ACHN (cell line): Measurements from ENCODE around the gene NECTIN1.
A peak's percentile ranks its signal among the peaks of the same experiment; 100 is the strongest.

Experiments
- DNase-seq: peaks from one replicate; pipeline ENCODE4 v3.0.0-alpha.2; 2015
- in situ Hi-C: cut with HindIII; loops from 2 replicates; pipeline ENCODE4 v1.10.0; 2017; ENCODE audit warnings: low sequenced_read_pairs, low pct_ligation_motif_present, low pct_unique_long_range_greater_than_20kb

The NECTIN1 gene

DNA sequence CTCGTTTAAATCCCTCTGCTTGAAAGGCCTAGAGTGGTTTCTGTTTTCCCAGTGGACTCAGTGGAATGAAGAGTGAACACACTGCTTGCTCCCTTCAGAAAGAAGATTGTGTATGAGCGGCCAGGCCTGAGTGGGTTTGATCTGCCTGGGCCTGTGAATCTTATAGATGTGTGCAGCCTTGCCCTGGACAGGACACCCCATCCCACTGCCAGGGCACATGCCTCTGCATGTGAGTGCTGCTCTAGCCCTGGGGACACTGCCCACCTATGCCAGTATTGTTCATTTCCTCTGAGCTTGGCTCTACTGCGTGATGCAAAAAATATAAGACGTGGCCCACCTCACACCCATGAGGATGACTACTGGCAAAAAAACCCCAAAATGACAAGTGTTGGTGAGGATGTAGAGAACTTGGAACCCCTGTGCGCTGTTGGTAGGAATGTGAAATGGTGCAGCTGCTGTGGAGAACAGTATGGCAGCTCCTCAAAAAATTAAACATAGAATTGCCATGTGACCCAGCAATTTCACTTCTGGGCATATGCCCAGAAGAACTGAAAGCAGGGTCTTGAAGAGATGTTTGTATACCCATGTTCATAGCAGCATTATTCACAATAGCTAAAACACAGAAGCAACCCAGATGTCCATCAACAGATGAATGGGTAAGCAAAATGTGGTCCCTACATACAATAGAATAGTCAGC lies 27.3 kb upstream of the NECTIN1 start:
- in situ Hi-C loops: no loop called here
- DNase-seq: no peak

DNA sequence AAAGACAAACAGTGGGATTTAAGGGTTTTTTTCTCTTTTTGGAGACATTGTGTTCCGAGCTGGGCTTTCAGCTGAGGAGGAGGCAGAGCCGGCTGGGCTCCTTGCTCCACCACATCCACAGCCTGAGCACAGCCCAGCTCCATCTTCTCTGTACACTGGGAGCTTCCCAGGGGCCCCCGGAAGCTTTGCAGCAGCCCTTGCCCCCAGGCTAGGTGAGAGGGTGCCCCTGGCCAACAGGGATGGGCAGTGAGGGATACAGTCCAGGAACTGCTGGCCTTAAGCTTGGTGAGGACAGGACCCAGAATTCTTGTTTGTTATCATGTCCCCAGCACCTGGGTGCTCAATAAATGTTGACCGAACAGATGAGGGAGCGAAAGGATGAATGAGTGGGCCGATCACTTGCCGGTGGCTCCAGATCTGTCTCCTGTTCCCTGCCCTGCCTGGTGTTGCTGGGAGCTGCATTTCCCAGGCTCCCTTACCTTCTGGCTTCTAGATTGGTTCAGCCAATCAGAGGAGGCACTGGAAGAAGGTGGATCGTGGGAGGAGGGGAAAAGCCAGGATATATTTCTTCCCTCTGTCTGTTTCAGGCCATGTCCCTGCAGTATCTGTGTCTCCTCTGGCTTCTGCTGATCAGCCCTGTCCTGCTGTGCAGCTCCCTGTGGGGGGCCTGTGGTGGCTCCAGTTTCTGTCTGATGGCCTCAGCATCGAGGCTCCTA lies 26.5 kb upstream of the NECTIN1 start:
- no peak for DNase-seq
- in situ Hi-C loops: no loop called here

DNA sequence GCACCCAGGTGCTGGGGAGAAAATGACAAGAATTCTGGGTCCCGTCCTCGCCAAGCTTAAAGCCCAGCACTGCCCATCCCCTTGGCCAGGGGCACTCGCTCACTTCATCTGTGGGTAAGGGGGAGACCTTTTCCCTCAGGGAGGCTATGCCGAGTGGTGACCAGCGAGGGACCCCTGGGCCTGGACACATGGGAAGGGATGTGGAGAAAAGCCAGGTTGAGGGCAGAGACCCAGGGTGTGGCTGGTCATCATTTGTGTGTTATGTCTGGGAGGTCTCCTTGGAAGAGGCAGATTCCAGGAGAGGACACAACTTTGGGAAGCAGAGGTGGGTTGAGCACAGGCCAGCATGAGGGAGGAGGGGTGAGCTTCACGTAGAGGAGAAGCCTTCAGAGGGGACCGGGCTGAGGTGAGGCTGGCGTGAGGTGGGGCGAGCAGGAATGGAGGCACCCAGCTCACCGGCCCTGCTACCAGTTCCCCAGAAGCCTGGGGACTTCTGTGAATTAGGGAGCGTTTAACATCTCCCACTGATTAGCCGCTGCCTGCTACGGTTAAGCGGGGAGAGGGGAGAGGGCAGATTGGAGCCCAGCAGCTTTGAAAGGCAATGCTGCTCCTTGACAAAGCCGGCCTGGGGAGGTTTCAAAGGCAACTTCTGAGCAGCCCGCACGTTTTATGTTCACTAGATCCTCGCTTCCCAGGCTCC lies 25.8 kb upstream of the NECTIN1 start:
- in situ Hi-C loops: no loop called here
- DNase-seq: no peak

DNA sequence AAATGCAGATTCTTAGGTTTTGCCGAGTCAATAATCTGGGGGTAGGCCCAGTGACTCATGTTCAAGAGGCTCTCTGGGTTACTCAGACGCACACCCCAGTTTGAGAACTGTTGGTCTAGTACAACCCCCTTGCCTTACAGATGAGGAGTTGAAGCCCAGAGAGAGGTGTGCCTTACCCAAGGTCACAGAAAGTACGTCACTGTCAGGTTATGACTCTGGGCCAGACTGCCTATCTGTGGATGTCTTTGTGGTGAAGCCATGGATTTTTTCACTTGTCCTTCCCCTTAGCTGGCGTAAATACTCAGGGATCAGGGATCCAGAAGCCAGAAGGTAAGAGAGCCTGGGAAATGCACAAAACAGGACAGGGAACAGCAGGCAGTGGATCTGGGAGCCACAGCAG lies 25.2 kb upstream of the NECTIN1 start:
- in situ Hi-C loops: no loop called here
- no peak for DNase-seq

DNA sequence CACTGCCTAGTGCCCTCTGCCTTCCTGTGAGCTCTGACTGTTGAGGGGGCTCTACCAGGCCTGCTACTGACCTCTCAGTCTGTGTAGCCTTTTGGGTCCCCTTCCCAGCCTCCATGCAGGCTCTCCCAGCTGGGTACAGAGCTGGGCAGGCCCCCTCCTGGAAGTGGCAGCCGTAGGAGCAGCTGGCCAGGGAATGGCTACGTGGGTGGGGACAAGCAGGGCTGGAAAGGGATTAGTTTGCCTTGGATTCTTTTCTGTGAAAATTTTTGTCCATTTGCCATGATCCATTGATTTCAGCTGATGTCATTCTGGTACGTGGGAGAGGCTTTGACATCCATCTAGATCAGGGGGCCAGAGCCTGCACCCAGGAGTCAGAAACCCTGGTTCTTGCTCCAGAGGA lies 23.9 kb upstream of the NECTIN1 start:
- no peak for DNase-seq
- in situ Hi-C loops: no loop called here

DNA sequence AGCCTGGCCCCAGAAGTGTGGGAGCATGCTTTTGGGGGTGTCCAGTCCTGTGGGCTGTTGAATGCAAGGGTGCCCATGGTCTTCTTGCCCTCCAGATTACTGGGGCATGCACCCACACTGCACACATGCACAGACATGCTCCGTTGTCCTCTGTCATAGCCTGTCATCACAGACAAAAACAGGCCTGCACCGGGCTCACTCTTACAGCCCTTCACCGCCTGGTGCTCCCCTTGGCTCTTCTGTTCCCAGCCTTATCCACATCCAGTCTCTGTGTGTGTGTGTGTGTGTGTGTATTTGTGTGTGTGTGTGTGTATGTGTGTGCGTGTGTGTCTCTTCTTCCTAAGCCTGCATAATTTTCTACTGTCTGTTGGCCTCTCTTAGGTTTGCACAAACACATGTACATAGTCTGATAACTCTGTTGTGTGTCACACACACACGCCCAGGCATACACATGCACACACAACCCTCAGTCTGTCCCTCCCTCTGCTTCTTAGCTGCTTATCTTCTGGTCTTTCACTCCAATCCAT lies 23.4 kb upstream of the NECTIN1 start:
- in situ Hi-C loops: no loop called here
- DNase-seq: no peak

DNA sequence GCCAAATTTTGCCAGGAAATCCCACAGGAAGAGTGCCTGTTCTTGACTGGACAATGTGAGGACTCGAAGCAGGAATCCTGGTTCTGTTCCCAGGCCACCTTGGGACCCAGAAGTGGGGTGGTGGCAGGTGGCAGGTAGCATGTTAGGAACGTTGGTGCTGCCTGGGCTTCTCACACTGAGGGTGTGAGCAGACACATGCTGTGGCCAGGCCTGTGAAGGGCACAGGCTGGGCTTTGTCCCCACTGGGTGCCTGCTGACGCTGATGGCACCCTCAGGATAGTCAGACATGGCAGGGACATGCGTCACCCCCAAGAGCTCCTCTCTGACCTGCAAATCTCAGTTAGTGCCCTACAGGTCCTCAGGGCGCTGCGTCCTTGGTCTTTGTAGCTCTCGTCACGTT lies 21.1 kb upstream of the NECTIN1 start:
- no peak for DNase-seq
- in situ Hi-C loops: no loop called here

DNA sequence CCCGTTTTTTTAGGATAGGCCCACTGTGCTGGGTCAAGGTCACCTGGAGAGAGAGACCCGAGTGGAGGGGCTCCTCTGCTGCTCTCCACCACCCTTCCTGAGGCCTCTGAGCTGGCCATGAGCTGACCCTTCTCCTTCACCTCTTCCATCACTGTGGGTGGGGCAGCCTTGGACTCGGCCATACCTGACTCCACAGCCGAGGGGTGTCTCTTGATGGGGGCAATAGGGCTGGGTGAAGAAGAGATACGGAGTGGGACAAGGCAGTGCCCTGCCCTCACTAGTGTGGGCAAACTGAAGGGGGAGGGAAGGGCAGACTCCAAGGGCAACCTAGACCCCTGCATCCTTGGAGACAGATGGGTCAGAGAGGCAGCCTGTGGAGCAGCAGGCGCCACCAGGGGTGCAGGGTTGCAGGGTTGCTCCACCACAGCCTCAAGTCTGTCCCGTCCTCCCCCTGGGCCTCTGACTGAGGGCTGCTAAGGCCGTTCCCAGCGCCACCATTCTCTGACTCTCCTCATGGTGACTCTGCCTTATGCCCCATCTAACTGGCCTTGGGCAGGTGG lies 20.1 kb upstream of the NECTIN1 start:
- in situ Hi-C loops: no loop called here
- no peak for DNase-seq

DNA sequence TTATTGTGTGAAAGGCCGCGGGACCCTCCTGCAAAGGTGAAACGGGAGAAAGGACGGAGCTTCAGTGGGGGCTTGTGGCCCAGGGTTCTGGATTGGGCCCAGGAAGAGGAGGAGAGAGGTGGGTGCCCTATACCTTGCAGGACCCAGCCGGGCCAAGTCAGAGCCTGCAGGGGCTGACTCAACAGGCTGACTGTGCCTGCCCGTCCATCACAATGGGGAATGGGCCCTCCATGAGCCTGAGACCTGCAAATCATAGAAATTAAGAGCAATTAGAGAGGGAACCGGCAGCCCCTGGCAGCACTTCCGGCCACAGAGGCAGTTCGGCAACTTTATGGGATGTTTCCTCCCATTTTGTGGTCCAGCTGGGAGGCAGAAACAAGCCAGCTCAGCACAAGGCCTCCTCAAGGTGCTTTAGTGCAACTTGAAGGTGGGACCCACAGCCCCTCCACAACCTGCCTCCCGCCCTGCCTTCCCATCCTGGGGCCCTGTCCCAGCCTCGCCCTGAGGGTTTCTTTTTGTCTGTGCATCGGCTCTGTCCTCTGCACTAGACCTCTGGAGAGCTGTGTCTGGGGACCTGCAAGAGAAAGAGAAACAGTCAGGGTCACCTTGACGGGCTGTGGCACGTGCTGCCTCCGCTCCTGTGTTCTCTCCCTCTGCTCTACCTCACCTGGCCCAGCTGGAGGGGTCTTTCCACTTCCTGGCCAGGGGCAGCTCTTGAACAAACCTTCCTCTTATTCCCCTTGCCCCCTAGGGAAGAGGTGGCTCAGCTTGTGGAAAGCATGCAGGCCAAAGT lies 19.1 kb upstream of the NECTIN1 start:
- DNase-seq: no peak
- in situ Hi-C loops: no loop called here

DNA sequence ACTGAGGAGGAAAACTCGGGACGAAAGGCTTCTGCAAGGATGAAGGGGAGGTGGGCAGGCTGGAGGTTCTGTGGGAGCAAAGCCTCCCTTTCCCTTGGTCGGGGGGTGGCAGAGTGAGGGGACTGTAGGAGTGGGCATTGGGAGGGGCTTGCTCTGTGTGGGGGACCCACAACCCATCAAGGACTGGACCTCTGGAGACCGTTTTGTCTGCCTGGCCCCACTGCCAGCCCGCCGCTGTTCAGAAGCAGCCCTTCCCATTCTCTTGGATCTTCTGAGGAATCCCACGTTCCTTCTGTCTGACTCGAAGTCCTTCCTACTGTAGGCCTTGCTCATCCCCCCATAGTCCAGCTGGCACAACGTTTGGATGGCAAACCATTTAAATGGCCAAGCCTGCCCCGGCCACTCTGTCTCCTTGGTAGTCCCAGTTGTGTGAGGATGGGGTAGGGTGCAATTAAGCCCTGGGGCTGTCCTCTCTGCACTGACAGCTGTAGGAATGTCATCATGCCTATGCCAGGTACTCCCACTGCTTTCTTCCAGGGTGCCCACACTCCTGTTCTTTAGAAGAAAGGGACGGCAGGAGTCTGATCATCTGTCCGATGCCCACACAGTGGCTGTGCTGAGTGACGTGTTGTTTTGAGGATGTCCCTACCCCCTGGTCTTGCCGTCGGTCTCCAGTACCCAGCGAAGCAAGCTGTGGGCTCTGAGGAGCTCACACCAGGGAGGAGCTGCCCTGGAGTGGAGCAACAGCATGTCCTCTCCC lies 17.0 kb upstream of the NECTIN1 start:
- in situ Hi-C loops: no loop called here
- no peak for DNase-seq

DNA sequence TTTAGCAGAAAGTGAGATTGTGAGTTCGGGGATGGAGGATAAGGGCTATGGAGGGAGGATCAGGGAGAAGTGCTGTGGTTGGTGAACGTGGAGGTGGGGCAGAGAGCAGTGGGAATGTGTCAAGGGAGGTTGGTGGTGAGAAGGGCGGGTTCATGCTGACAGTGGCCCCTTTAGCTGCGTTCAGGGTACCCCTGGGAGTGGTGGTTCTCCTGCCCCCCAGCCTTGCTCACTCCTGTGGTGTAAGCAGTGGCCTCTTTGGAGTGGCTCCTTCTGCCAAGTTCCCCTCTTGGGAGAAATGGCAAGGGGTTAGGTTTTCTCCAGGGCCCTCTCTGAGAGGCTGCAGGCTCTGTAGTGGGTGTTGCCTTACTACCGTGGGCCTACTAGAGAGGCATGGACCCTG lies 16.1 kb upstream of the NECTIN1 start:
- in situ Hi-C loops: no loop called here
- no peak for DNase-seq

DNA sequence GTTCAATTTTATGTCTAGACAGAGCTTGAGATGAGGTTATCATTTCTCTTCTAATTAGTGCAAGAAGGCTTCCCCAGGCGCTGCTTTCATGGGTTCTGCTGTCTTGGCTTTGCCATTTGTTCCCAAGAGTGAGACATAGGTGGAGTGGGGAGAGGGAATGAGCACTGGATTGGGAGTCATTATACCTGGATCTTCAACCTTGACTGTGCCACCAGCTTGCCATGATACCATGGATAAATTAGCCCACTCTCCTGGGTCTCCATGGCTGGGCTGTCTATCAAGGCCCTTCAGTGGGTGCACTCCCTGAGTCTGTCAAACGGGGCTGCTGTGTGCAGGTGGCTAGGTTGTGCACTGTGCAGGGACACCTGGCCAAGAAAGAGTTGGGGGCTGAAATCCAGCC lies 15.6 kb upstream of the NECTIN1 start:
- no peak for DNase-seq
- in situ Hi-C loops: no loop called here

DNA sequence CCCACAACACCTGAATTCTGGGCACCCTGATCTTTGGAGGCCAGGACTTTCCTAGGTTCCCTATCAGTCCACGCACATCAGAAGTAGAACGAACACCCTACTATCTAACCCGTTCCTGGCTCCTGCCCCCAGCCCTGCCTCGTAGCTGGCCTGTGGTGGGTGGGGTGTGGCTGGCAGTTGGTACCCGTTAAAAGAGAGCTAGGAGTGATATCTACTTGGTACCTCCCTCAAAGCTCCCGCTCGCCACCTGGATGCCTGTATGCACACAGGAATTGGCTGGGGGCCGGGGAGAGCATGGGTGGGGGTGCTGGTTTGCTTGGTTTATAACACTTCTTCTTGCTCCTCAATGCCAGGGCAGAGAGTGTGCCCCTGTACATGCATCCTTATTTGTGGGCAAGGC lies 14.0 kb upstream of the NECTIN1 start:
- DNase-seq: no peak
- in situ Hi-C loops: no loop called here

DNA sequence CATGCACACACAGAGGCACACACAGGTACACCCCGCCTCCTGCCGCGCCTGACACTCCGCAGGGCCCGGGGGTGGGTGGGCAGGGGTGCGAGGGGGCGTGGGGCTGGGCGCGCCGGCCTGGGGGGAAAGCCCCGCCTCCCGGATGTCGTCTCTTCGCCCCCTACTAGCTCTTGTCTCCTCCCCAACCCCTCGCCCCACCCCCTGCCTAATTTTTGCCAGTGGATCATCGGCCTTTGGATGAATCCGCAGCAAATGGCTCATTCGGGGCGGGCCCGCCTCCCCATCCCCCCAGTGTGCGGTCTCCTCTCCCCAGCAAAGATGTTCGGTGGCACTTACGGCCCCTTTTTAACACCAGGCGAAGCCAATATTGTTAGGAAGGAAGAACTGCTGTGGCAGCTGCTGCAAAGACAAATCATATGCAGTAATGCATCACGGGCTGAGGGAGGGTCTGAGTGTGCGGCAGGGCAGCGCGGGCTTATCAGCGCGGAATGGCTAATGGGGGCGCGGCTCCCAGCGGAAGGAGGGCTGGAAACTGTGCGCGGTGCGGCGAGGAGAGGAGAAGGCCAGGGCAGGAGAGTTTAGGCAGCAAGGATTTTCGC lies 13.4 kb upstream of the NECTIN1 start:
- in situ Hi-C loops: no loop called here
- no peak for DNase-seq

DNA sequence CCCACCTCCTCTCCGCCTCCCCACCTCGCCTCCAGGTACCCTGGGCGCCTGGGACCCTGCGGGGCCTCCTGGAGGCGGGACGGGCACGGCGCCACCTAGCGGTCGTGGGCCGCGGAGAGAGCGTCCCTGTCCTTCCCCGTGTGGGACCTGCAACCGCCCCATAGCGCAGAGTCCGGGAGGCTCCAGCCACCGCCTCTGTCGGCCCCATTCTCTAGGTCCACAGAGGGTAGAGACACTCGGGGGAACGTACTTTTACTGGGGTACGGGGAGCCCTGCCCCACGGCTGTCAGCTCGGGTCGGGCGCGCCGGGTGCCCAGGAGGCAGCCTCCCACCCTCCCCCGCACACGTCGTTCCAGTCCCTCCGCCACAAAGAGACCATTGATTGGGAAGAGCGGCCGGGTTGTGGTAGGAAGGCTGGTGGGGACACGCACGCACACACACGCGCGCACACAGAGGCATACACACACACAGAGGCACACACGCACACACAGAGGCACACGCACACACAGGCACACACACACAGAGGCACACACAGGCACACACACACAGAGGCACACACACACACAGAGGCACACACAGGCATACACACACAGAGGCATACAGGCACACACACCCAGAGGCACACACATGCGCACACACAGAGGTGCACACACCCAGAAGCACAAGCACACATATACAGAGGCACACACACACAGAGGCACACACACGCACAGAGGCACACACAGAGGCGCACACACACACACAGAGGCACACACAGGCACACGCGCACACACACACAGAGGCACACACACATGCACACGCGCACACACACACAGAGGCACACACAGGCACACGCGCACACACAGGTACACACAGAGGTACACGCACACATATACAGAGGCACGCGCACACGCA lies 12.6 kb upstream of the NECTIN1 start:
- in situ Hi-C loops: no loop called here

DNA sequence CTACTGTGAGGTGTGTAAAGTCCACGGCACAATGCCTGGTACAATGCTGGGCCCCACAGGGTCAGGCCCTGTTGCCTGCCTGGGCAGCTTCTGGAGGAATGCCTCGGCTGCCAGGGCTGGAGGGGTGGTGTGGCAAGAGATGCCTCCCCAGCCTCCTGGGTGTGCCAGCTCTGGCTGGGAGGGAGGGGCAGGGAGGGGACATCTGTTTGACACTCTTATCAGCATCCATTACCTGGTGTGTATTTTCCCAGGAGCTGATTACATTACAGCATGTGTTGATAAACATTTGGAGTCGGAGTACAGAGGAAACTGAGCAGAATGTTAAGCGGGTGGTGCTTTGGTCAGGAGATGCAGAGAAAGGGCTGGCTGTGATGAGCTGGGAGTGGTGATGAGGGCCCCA lies 11.0 kb upstream of the NECTIN1 start:
- DNase-seq: no peak
- in situ Hi-C loops: no loop called here

More for the DNA sequence above, 12.6 kb upstream of the NECTIN1 start:
- DNase-seq: peak; percentile 24
